Measurements from ENCODE around the gene FUCA1. TPM values are rescaled to one million over a fixed set of nuclear protein-coding genes. Genes with fewer than 3 reads are reported as not detected.

The FUCA1 gene
- total RNA-seq, 2 donors from 2014 or later, result 17.0 to 21.0 TPM

GRCh38 chr1:23899070-23899469 lies 31.0 kb upstream of the FUCA1 start:
- H3K9me3 ChIP-seq, result no peaks in the 10 kb centered on the region
- H3K27me3 ChIP-seq, result peaks cover 0 to 4% of the 10 kb centered on the region in 2 donors
- H3K27ac ChIP-seq, result no peak overlapping the region
- H3K36me3 ChIP-seq, result no peaks in the 10 kb centered on the region
- no peak overlapping the region for H3K4me3 ChIP-seq
- peaks cover 0 to 5% of the 10 kb centered on the region in 2 donors for H3K4me1 ChIP-seq
- DNase-seq (ENCODE audit: low spot score), result no peak
- no peak for TF ChIP-seq CTCF (IDR thresholded peaks at IDR 0.05)

DNA sequence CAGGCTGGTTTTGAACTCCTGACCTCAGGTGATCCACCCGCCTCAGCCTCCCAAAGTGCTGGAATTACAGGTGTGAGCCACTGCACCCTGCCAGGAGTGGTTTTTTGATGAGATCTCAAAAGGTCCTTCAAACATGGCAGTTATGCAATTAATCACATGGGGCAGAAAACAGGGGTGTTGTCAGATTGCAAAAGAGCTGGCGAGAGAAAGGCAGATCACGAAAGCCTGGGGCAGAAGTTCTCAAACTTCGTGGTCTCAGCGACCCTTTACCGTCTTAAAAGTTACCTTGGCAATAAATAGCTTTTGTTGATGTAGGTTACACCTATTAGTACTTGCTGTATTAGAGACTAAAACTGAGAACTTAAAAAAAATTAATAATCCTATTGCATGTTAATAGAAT lies 29.0 kb upstream of the FUCA1 start:
- DNase-seq (ENCODE audit: low spot score), result no peak
- no peaks in the 10 kb centered on the region for H3K9me3 ChIP-seq
- H3K27ac ChIP-seq, result no peak overlapping the region
- H3K4me1 ChIP-seq, result no peaks in the 10 kb centered on the region
- no peaks in the 10 kb centered on the region for H3K27me3 ChIP-seq
- H3K36me3 ChIP-seq, result no peaks in the 10 kb centered on the region
- no peak for TF ChIP-seq CTCF (IDR thresholded peaks at IDR 0.05)
- no peak overlapping the region for H3K4me3 ChIP-seq

DNA sequence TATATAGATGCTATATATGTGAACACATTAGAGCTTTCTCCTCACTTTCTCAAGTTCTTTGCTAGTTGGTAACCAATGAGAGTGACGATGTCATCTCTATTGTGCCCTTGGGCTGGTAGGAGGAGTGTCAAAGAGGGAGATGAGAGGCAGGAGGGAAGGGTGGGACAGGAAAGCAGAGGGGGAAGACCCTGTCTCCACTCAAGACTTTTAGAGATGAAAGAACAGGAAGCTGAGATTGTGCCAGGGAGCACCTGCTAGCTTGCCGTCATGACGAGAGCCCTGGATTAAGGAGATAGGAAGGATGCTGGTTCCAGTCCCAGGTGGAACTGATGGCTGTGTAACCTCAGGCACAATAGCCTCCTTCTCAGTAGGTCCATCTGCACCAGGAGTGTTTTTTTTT lies 28.4 kb upstream of the FUCA1 start:
- no peaks in the 10 kb centered on the region for H3K9me3 ChIP-seq
- H3K36me3 ChIP-seq, result no peaks in the 10 kb centered on the region
- H3K4me3 ChIP-seq, result no peak overlapping the region
- no peak for TF ChIP-seq CTCF (IDR thresholded peaks at IDR 0.05)
- no peak for DNase-seq (ENCODE audit: low spot score)
- no peaks in the 10 kb centered on the region for H3K4me1 ChIP-seq
- no peaks in the 10 kb centered on the region for H3K27me3 ChIP-seq
- H3K27ac ChIP-seq, result no peak overlapping the region

DNA sequence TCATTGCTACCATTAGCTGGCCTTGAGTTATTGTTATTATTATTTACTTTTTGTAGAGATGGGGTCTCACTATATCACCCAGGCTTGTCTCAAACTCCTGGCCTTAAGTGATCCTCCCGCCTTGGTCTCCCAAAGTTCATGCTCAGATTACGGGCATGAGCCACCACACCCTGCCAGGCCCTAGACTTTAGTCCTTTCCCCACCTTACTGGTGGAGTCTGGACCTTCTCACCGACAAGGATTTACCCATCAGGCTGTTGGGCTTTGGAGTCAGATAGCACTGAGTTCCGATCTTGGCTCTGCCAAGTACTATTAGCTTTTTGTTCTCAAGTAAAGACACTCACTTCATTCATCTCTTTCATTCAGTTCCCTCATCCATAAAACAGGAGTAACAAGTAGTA lies 27.9 kb upstream of the FUCA1 start:
- Histone ChIP-seq H3K27ac (no peak overlapping the region), H3K4me1 (no peaks in the 10 kb centered on the region), H3K4me3 (no peak overlapping the region), H3K27me3 (no peaks in the 10 kb centered on the region), H3K36me3 (no peaks in the 10 kb centered on the region), H3K9me3 (no peaks in the 10 kb centered on the region)
- TF ChIP-seq CTCF (IDR thresholded peaks at IDR 0.05), result no peak
- no peak for DNase-seq (ENCODE audit: low spot score)

DNA sequence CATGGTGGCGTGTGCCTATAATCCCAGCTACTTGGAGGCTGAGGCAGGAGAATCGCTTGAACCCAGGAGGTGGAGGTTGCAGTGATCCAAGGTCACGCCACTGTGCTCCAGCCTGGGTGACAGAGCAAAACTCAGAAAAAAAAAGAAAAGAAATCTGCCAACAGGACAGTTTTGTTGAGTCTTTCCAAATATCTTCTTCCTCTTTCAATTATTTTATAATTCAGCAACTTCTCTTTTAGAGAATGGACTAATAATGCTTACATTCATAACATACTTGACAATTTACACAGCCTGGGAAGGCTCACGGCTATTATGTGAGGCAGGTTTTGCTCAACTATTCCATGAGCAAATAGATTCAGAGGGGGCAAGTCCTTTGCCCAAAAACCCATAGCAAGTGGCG lies 27.0 kb upstream of the FUCA1 start:
- no peak overlapping the region for H3K27ac ChIP-seq
- DNase-seq (ENCODE audit: low spot score), result no peak
- no peaks in the 10 kb centered on the region for H3K27me3 ChIP-seq

More for the DNA sequence above, 27.0 kb upstream of the FUCA1 start:
- no peak for TF ChIP-seq CTCF (IDR thresholded peaks at IDR 0.05)
- H3K4me3 ChIP-seq, result no peak overlapping the region
- no peaks in the 10 kb centered on the region for H3K36me3 ChIP-seq
- H3K4me1 ChIP-seq, result no peaks in the 10 kb centered on the region
- H3K9me3 ChIP-seq, result no peaks in the 10 kb centered on the region
